GM18498 (cell line): ENCODE data around the gene CETN2.
"Not testable (repeated sequence)": the region's sequence is repeated elsewhere in the genome, so short reads cannot be mapped to it uniquely, and the experiment has no call there.

Experiments
- ATAC-seq: cut with Tn5 transposase; IDR thresholded peaks from one replicate; pipeline ENCODE4 v1.9.1; 2021; ENCODE audit warnings: mild to moderate bottlenecking, moderate library complexity; ENCODE audit not compliant: unreplicated experiment

CETN2 gene

DNA sequence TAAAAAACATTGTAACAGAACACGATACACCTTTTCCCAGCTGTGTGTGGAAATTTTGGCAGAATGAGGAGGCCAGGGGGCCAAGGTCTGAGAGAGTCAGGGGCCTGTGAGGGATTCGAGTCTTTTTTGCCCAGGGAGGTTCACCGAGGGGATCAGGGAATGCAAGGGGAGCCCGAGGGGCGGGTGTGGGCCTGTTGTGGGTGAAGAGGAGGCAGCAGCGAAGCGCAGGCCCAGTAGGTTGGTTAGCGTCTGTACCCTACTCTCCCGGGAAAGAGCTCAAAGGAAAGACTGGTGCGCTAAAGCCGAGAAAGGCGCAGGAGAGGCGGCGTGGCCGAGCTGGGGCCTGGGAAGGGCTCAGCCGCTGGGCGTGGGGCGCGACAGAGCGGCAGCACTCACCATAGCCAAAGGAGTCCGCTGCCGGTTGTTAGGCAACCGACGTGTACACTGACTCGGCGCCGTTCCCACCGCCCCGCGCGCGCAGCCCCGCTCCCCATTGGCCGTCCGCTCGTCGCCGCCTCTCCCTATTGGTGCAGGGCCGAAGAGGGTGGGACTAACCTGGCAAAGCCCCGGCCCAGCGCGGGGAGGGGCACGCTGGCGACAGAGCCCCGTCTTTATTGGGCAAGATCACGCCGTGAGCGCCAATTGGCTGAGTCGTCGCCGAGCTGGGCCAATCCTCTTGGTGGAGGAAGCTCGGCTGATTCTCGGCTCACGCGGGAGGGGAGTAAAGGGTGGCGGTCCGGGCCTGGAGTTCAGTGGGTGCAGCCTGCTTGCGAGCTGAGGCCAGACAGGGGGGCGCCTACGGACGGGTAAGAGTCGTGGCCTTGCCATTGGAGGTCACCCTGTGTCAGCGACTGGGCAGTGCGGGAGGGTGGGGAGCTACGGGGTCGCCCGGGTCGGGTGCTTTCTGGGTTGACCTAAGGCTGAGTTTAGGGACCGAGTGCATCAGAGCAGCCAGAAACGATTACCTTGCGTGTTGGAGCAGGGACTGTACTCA, at the start of gene CETN2, which contains the start of gene NSDHL:
TSS of gene CETN2 (minus strand) at position 446 of the 994 bp plus-strand sequence. CDS start at position 399, 47 bp downstream.
TSS of gene NSDHL (plus strand) at position 752 of the 994 bp plus-strand sequence. CDS start 15,262 bp downstream, outside the sequence.
- peak; percentile 99 for ATAC-seq

DNA sequence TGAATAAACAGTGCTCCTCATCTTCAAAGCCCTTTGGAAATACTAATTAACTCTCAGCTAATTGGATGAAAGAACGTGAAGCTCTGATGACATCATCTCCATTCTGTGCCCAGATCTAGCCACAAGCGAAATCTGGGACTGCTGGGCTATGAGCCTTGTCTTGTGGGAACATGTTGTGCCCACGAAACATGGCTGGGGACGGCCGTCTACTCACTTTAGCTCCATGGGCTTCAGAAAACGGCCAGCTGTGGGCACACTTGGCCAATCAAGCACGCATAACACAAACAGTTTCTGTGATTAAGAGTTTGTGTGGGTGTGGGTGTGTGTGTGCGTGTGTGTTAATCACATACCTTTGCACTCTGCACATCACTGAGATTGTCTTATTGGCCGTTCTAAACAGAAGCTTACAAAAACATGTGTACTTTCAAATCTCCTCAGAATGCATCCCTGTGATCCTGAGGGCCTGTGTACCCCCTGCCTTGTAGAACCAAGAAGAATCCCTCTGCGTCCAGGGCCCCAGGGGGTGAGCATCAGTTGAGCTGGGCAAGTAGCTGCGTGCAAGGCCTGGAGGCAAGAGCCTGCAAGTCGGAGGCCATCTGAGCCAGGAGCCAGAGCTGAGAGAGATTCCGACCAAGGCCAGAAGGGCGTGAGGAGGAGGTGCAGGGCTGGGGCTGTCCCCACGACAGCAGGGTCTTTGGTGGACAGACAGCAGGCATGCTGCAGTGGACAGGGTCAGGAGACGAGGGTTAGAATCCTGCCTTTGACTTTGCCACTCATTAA, 48.6 kb upstream of the CETN2 start:
- no peak for ATAC-seq

DNA sequence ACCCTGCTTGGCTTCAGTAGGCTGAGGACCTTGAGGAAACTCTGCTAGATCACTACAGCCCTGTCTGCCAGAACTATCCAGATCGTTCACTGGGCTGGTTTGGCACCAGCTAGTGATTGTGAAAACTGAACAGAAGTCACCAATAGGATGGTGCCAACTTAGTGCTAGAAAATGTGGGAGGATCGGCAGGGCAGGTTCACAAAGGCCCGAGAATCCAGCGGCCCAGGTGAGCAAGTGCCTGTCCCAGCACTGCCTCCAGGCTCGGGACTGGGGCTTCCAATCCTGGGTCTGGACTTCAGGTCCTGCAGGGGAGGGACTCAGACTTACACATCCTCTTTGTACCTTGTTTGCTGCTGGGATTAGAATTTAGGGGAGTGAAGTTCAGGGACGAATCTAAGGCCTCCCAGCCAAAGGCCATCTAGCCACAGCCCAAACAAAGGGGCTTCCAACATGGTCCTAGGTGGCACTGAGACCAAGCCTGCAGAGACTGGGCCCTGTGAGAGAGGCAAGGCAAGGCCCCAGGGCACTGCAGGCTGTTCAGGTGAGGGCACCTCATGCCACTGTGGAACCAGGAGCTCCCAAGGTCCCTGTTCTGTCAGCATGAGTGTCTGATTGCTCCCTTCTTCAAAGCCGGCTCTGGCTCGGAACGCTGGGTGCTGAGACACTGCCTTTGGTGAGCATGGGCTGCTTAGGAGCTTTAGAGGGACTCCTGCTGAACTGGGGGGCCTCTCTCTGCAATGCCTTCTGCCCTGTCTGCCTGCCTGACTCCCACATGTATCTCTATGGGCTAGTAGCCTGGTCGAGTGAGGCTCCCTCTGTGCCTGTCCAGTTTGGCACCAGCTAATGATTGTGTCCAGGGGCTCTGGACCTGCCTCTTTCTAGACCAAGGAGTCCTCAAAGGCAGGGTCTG, 46.6 kb upstream of the CETN2 start:
- ATAC-seq, result no peak

DNA sequence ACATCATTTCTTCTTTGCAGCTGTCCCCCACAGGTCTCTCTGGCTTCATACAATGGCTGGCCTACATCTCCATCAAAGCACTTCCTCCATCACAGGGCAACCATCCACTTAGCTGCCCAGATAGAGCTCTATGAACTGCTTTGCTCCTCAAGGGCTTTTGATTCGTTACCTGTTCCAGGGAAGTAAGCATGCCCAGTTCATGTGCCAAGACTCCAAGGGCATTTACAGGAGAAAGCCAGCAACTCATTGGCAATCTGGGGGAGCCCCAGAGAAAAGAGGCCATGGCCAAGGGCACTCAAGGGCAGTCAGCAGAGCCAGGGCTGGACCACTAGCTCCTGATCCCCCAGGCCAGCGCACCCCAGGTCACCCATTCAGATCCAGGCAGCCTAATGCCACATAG, 42.8 kb upstream of the CETN2 start:
- no peak for ATAC-seq

DNA sequence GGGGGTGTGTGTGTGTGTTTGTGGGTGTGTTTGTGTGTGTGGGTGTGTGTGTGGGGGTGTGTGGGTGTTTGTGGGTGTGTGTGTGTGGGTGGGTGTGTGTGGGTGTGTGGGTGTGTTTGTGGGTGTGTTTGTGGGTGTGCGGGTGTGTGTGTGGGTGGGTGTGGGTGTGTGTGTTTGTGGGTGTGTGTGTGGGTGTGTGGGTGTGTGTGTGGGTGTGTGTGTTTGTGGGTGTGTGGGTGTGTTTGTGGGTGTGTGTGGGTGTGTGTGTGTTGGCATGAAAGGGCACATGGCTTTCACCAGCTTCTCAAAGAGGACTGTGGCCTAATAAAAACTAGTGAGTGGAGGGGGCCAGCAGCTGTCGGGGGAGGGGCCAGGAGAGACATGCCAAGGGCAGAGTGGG, 42.0 kb upstream of the CETN2 start:
- ATAC-seq, result no peak

DNA sequence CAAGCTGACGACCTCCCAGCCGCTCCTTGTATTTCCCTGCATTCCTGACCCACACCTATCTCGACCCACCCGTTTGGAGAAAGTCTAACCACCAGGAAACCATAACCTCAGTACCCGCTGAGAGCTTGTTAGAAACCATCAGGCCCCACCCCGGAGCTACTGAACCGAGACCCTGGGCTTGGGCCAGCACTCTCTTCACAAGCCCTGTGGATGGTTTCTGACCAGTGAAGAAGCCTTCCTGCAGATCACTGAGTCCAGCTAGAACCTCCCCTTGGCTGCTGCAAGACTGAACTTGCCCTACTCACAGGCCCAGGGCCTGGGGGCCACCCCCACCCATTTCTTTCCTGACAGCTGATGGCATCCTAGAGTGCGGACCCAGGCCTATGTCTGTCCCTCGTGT, 40.7 kb upstream of the CETN2 start:
- ATAC-seq, result no peak

DNA sequence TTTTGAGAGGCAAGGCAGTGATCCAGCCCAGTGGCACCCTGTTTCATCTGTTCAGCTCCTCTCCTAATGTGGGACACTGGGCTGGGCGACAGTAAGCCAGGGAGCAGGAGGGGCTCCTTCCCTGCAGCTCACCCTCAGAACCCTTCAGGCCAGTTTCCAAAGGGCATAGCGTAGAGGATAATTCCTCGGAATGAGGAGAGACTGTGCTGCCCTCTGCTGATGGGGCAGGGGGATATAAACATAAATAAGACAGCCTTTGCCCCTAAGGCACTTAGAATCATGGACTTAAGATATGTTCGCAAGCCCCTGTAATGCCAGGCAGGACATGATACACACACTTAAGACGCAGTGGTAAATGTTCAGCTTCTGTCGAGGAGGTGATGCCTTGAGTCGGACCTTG, 39.4 kb upstream of the CETN2 start:
- ATAC-seq, result no peak

DNA sequence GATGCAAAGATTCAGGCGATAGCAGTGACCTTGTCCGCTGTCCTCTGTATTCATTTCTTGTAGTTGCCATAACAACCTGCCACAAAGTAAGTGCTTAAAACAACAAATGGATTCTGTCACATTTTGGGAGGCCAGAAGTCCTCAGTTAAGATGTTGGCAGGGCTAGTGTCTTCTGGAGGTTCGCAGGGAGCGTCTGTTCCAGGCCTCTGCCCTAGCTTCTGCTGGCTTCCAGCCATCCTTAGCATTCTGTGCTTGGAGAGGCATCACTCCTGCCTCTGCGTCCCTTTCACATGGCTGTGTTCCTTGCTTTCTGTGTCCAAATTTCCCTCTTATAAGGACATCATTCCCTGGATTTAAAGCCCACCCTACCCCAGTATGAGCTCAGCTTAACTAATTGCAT, 35.8 kb upstream of the CETN2 start:
- no peak for ATAC-seq

DNA sequence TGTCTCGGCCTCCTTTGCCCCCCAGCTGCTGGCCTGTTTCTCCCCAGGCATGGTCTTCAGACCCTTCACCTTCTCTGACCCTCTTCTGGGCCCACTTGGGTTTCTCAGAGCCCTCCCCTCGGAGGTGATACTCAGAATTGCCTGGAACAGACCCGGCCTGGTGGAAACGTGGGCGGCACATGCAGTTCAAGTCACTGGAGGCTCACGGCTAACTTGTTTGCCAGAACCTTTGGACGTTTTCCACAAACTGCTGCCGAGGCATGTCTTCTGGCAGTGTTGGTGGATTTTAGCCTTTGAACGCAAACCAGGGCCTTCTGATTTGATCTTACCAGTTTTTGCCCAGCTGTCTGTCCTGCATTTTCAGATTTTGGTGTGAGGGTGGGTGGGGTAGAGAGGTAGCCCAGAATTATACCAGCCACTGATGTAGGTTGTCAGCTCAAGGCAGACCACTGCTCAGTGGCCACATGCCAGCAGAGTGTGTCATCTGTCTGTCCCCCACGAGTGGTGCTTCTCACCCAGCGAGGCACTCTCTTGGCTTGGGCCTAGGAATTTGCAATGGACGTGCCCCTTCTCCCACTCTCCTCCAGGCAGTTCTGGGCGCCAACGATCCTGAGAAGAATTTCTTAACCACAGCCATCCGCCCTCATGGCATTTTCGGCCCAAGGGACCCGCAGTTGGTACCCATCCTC, 34.8 kb upstream of the CETN2 start:
- no peak for ATAC-seq

DNA sequence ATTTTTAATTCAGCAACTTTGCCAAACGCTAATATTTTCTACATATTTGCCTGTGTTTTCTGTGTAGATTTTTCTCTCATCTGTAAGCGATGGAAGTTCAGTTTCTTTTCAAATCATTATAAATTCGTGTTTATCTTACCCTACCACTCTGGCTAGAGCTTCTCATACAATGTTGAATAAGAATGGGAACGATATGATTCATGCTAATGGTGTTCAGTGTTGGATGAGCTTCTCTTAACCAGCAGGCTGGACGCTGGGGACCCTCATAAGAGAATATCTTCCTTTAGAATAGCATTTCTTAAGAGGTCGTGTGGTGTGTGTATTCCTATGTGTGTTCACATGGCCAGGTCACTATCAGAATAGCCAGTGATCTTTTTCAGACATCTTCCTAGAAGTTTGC, 31.3 kb upstream of the CETN2 start:
- no peak for ATAC-seq

DNA sequence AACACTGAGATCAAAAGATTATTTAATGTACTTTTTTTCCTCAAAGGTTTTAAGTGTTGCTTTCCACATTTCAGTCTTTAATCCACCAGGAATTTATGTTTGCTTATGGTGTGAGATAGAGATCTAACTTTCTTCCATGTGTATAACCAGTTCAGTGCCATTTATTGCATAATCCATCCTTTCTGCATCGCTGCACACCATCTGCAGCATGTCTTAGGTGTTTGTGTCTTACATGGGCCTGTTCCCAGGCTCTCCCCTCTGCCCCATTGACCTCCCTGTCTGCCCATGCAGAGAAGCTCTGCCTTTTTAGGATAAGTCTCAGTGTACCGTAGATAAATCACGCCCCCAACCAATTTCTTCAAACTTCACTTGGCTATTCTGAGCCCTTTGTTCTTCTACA, 30.6 kb upstream of the CETN2 start:
- ATAC-seq, result no peak

DNA sequence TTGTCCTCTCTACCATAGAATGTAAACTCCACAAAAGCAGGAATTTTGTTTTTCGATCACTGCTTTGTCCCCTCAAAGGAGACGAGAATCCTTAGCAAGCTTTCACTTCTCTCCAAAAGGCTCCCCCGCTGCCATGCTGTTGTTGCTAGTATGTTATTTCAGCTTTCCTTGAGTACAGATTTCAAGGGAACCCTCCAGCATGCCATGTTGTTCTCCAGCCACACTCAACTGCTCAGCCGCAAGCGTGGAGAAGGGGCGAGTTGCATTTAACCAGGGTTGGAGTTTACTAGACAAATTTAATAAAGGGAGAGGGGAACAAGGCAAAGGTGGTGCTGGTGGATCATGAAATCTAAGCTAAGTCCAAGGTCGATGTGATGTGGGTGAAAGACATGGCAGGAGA, 23.4 kb upstream of the CETN2 start:
- ATAC-seq, result no peak

DNA sequence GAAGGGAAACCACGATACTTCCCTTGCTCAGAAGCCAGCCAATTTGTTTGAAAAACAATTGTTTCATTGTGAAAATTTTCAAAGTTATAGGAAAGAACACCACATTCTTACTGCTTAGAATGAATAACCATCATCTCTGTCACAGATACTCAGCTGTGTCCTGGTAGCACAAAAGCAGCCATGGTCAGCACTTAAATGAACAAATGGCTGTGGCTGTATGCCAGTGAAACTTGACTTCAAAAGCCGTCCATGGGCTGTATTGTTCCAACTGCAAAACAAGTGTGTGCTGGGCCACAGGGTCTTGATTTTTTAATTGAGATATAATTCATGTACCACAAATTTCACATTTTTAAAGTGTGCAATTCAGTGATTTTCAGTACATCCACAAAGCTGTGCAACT, 19.9 kb upstream of the CETN2 start:
- no peak for ATAC-seq

DNA sequence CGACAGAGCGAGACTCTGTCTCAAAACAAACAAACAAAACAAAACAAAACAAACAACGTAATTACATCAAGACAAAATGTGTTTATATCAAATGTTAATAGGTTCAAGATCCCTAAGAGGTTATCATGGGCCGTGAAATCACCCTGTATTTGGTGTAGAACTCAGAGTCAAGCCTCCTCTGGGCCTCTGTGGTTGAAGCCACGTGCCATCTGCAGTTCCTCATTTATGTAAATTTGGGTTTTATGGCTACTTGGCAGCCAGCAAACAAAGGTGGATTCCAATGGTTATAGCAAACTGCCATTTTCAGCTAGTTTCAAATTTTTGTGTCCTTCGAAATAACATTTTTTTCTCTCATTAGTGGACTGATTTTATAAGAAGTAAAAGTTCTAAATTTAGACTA, 16.7 kb upstream of the CETN2 start:
- ATAC-seq, result no peak

DNA sequence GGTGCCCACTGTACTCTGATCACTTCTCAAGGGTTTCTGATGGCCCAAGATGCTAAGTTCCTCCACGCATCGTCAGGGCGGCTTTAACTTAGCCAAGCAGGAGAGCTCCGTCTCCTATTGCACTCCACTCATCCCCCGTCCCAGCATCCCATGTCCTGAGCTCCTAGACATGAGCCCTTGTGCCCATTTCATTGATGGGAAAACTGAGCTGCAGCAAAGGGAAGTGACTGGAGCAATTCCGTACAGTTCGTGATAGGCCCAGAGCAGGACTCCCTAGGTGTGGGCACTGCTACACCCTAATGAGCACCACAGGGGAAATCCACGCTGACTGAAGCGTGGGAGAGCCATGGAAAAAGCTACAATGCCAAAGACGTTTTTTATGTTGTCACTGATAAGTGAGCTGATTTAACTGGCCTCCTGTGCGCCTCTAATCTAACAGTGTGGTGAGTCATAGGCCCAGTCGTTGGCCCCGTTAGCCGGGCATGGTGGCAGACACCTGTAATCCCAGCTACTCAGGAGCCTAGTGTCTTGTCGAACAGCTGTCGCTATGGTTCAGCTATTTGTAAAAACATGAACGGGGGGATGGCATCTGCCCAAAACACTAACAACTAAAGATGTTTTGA, 15.2 kb upstream of the CETN2 start:
- no peak for ATAC-seq

DNA sequence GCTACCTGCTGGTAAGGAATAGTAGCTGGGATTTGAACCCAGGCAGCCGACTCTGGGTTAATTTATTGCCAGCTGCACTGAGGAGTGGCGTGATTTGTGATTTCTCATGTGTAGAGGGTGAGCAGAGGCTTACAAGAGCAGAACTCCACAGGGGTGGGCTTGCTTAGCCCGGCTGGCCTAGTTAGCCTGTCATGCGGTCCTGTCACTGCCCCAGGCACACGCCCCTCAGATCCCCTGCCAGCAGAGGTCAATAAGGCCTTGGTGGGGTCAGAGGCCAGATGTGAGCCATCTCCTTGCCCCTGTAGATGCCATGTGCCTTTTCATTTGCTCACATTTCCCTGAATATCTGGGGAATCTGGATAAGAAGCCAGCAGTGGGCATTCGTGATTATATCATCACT, 13.7 kb upstream of the CETN2 start:
- ATAC-seq, result no peak

DNA sequence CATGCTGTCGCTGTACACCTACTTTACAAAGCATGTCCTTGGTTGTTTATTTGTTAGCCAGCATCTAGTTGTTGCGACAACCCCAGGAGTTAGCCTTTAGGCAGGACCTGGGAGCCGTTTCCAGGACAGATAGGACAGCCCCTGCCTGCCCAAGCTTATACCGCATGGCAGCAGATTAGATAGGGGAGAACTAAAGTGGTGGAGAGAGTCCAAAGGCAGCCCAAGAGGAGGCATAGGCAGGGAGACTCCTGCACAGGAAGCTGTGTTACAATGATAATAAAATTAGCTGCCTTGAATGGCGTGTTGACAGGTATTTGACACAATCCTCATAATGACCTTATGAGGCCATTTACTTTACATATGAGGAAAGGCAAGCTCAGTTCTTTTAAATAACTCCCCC, 13.3 kb upstream of the CETN2 start:
- no peak for ATAC-seq

DNA sequence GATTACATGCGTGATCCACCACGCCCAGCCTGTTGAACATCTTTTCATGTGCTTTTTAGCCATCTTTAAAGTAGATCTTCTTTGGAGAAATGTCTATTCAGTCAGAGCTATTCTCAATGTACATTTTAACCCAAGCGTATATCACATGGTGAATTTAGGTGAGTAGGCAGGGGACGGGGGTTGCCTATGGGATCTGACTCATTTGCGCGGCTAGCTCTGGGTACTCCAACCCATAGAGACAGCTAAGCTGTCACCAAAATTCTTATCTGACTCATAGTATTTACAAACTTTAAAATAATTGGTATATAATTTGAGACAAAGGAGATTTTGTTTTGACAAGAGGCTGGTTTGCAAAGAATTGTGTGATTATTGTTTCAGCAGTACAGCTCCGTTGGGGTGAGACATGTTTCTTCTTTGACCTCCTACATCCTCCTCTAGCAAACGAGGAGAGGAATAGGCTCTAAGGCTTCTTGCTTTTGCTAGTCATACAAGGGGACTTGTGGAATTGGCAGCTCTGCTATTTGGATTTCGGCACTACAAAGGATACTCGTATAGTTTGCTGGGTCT, 12.3 kb upstream of the CETN2 start:
- no peak for ATAC-seq

DNA sequence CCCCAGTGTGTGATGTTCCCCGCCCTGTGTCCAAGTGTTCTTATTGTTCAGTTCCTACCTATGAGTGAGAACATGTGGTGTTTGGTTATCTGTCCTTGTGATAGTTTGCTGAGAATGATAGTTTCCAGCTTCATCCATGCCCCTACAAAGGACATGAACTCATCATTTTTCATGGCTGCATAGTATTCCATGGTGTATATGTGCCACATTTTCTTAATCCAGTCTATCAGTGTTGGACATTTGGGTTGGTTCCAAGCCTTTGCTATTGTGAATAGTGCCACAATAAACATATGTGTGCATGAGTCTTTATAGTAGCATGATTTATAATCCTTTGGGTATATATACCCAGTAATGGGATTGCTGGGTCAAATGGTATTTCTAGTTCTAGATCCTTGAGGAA, 4.9 kb upstream of the CETN2 start:
- not testable (repeated sequence) for ATAC-seq
